DND-41 (cell line): ENCODE data around the gene ANGPTL4.

ENCODE experiments used
- ATAC-seq: fragments of 200-7000 bp; cut with Tn5 transposase; 3 replicates; pipeline ENCODE4 v1.9.1; 2021; ENCODE audit warnings: low read depth; ENCODE audit not compliant: insufficient read depth
- DNase-seq: peaks from one replicate; pipeline ENCODE4 v3.0.0-alpha.2; 2020
- H2AFZ ChIP-seq: 2 replicates; pipeline ENCODE4 v1.6.0; 2012; ENCODE audit warnings: low read depth, low read length
- H3K27ac ChIP-seq: 2 replicates; pipeline ENCODE4 v1.5.1; 2012; ENCODE audit warnings: low read length, inconsistent platforms
- H3K27me3 ChIP-seq: fragments of 200-600 bp; sonication (generic); 2 replicates; pipeline ENCODE4 v1.6.0; 2012; ENCODE audit warnings: low read length, mild to moderate bottlenecking, inconsistent platforms; ENCODE audit not compliant: insufficient read depth, poor library complexity
- H3K36me3 ChIP-seq: 2 replicates; pipeline ENCODE4 v1.5.1; 2012; ENCODE audit warnings: low read length, inconsistent platforms; ENCODE audit not compliant: insufficient read depth
- H3K4me1 ChIP-seq: 2 replicates; pipeline ENCODE4 v1.5.1; 2012; ENCODE audit warnings: mild to moderate bottlenecking, low read length; ENCODE audit not compliant: insufficient read depth
- H3K4me2 ChIP-seq: 2 replicates; pipeline ENCODE4 v1.6.0; 2012; ENCODE audit warnings: mild to moderate bottlenecking, moderate library complexity, low read length, inconsistent platforms; ENCODE audit not compliant: insufficient read depth
- H3K4me3 ChIP-seq, 2 experiments: fragments of 200-600 bp in 1 of 2; shearing (Covaris generic) in 1 of 2; 2 replicates each; pipeline ENCODE4 v1.5.1; 2012 to 2016; ENCODE audit warnings: inconsistent platforms in 2 of 2, low read length in 2 of 2, mild to moderate bottlenecking in 2 of 2, low read depth in 1 of 2, moderate library complexity in 1 of 2
- H3K79me2 ChIP-seq: 2 replicates; pipeline ENCODE4 v1.6.0; 2012; ENCODE audit warnings: low read length, inconsistent platforms; ENCODE audit not compliant: insufficient read depth
- H3K9ac ChIP-seq: 2 replicates; pipeline ENCODE4 v1.6.0; 2012; ENCODE audit warnings: low read depth, mild to moderate bottlenecking, inconsistent platforms, low read length, moderate library complexity
- H3K9me3 ChIP-seq: 2 replicates; pipeline ENCODE4 v1.5.1; 2012; ENCODE audit warnings: low read length, moderate library complexity, mild to moderate bottlenecking, inconsistent platforms; ENCODE audit not compliant: insufficient read depth, severe bottlenecking
- H4K20me1 ChIP-seq: 2 replicates; pipeline ENCODE4 v1.6.0; 2012; ENCODE audit warnings: low read length; ENCODE audit not compliant: insufficient read depth
- EZH2 ChIP-seq: IDR thresholded peaks from 3 replicates; pipeline ENCODE4 v1.6.1; 2012; ENCODE audit warnings: borderline replicate concordance, low read depth, mild to moderate bottlenecking, moderate library complexity, low read length, inconsistent platforms; ENCODE audit not compliant: severe bottlenecking
- TF ChIP-seq, protein P1 (sequence below): IDR thresholded peaks from 2 replicates; pipeline ENCODE4 v1.5.1; 2012; ENCODE audit warnings: borderline replicate concordance, low read length, moderate library complexity, mild to moderate bottlenecking; ENCODE audit not compliant: poor library complexity, severe bottlenecking; ENCODE audit errors: extremely low read depth

The ANGPTL4 gene

DNA sequence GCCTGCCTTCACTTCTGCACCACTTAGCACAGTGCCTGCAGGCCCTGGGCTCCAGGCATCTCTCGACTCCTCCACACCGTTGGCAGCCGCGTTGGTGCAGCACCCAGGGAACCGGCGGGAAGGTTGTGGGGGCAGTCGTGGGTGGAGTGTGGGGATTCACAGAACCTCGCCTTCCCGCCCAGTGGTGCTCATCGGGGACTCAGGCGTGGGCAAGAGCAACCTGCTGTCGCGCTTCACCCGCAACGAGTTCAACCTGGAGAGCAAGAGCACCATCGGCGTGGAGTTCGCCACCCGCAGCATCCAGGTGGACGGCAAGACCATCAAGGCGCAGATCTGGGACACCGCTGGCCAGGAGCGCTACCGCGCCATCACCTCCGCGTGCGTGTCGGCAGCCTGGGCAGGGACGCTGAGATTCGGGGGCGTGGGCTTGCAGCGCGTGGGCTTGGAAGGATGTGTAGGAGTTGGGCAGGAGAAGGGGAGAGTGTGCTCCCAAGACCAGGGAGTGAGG is 35.8 kb downstream of the ANGPTL4 start:
- no peak overlapping the region for H2AFZ ChIP-seq
- H3K4me2 ChIP-seq: no peak overlapping the region
- no peaks in the 10 kb centered on the region for H3K9me3 ChIP-seq
- no peaks in the 10 kb centered on the region for H3K27me3 ChIP-seq
- no peak overlapping the region for H3K9ac ChIP-seq
- H3K27ac ChIP-seq: no peak overlapping the region
- no peak for TF ChIP-seq EZH2
- TF ChIP-seq, protein P1, sequence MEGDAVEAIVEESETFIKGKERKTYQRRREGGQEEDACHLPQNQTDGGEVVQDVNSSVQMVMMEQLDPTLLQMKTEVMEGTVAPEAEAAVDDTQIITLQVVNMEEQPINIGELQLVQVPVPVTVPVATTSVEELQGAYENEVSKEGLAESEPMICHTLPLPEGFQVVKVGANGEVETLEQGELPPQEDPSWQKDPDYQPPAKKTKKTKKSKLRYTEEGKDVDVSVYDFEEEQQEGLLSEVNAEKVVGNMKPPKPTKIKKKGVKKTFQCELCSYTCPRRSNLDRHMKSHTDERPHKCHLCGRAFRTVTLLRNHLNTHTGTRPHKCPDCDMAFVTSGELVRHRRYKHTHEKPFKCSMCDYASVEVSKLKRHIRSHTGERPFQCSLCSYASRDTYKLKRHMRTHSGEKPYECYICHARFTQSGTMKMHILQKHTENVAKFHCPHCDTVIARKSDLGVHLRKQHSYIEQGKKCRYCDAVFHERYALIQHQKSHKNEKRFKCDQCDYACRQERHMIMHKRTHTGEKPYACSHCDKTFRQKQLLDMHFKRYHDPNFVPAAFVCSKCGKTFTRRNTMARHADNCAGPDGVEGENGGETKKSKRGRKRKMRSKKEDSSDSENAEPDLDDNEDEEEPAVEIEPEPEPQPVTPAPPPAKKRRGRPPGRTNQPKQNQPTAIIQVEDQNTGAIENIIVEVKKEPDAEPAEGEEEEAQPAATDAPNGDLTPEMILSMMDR: no peak
- no peaks in the 10 kb centered on the region for H3K4me1 ChIP-seq
- peaks cover 46% of the 10 kb centered on the region for H3K36me3 ChIP-seq
- peaks cover 55% of the 10 kb centered on the region for H4K20me1 ChIP-seq
- ATAC-seq (no peak), DNase-seq (no peak)
- H3K79me2 ChIP-seq: peaks cover 58% of the 10 kb centered on the region
- no peak overlapping the region for H3K4me3 ChIP-seq

DNA sequence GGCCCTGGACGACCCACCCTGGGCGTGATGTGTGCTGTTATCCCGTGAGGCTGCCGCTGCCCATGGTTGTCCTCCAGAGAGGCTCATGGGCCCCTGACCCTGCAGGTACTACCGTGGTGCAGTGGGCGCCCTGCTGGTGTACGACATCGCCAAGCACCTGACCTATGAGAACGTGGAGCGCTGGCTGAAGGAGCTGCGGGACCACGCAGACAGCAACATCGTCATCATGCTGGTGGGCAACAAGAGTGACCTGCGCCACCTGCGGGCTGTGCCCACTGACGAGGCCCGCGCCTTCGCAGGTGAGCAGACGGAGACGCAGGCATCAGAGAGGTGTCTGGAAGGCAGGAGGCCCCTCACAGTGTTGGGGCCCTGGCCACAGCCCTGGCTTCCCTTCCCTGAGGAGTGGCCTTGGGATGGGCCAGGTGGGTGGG is 38.0 kb downstream of the ANGPTL4 start:
- H3K4me2 ChIP-seq: no peak overlapping the region
- no peaks in the 10 kb centered on the region for H3K27me3 ChIP-seq
- DNase-seq (no peak), ATAC-seq (no peak)
- H2AFZ ChIP-seq: no peak overlapping the region
- TF ChIP-seq EZH2: no peak
- TF ChIP-seq, protein P1: no peak
- H3K27ac ChIP-seq: no peak overlapping the region
- no peak overlapping the region for H3K9ac ChIP-seq
- peaks cover 35% of the 10 kb centered on the region for H4K20me1 ChIP-seq
- H3K4me1 ChIP-seq: no peaks in the 10 kb centered on the region
- no peak overlapping the region for H3K4me3 ChIP-seq
- peaks cover 54% of the 10 kb centered on the region for H3K36me3 ChIP-seq
- H3K9me3 ChIP-seq: no peaks in the 10 kb centered on the region
- peaks cover 36% of the 10 kb centered on the region for H3K79me2 ChIP-seq

DNA sequence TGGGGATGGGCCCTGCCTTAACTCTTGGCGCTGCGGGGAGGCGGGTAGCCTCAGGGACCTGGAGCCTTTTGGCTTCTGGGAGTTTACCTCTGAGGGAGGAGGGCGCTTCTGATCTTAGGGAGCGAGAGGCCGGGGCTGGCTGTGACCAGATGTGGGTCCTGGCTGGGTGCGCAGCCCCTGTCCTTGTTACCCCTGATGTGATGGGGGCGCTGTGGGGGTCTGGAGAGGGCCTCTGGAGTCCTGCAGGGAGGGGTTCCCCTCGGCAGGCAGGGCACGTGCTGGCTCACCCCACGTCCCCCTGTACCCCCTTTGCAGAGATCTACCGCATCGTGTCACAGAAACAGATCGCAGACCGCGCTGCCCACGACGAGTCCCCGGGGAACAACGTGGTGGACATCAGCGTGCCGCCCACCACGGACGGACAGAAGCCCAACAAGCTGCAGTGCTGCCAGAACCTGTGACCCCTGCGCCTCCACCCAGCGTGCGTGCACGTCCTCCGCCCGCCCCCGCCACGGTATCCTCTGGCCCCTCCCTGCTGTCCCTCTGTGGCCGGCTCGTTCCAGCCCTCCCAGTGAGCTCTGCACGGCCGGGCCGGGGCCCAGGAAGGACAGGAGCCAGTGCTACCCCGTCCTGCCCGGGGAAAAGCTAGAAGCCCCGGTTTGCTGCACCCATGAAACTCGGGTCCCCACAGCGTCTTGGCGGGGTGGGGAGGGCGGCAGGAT is 39.3 kb downstream of the ANGPTL4 start:
- H4K20me1 ChIP-seq: peaks cover 22% of the 10 kb centered on the region
- H3K27me3 ChIP-seq: no peaks in the 10 kb centered on the region
- H3K9me3 ChIP-seq: no peaks in the 10 kb centered on the region
- H3K4me1 ChIP-seq: no peaks in the 10 kb centered on the region
- H3K9ac ChIP-seq: no peak overlapping the region
- peaks cover 23% of the 10 kb centered on the region for H3K79me2 ChIP-seq
- no peak overlapping the region for H3K4me3 ChIP-seq
- H3K4me2 ChIP-seq: no peak overlapping the region
- H3K27ac ChIP-seq: no peak overlapping the region
- H3K36me3 ChIP-seq: peaks cover 50% of the 10 kb centered on the region
- no peak for ATAC-seq
- no peak for DNase-seq
- TF ChIP-seq, protein P1: no peak
- no peak for TF ChIP-seq EZH2
- no peak overlapping the region for H2AFZ ChIP-seq

DNA sequence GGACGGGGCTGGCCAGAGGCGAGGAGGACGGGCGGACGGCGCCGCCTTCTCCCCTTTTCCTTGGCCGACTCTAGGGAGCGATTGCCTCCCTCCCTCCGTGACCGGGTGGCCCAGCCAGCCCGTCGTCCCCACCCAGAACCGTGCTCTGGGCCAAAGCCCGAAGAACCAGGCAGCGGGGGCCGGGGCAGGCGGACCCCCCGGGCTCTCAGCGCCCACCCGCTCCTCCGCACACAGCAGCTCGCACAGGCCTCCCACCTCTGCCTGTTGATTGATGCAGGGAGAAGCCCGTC is 39.8 kb downstream of the ANGPTL4 start:
- H3K9ac ChIP-seq: no peak overlapping the region
- no peaks in the 10 kb centered on the region for H3K27me3 ChIP-seq
- peaks cover 18% of the 10 kb centered on the region for H4K20me1 ChIP-seq
- no peak for ATAC-seq
- no peaks in the 10 kb centered on the region for H3K4me1 ChIP-seq
- H3K4me3 ChIP-seq: no peak overlapping the region
- no peak overlapping the region for H3K4me2 ChIP-seq
- peaks cover 19% of the 10 kb centered on the region; the same call in 1 of the 2 replicates for H3K79me2 ChIP-seq
- no peak overlapping the region for H3K27ac ChIP-seq
- no peaks in the 10 kb centered on the region for H3K9me3 ChIP-seq
- TF ChIP-seq EZH2: no peak
- TF ChIP-seq, protein P1: no peak
- peaks cover 46% of the 10 kb centered on the region for H3K36me3 ChIP-seq
- DNase-seq: no peak
- H2AFZ ChIP-seq: no peak overlapping the region
